DND-41 (cell line): ENCODE data around the gene FUOM.
"Not testable (repeated sequence)": the region's sequence is repeated elsewhere in the genome, so short reads cannot be mapped to it uniquely, and the experiment has no call there.

Experiments
- ATAC-seq: fragments of 200-7000 bp; cut with Tn5 transposase; 3 replicates; pipeline ENCODE4 v1.9.1; 2021; ENCODE audit warnings: low read depth; ENCODE audit not compliant: insufficient read depth
- DNase-seq: peaks from one replicate; pipeline ENCODE4 v3.0.0-alpha.2; 2020
- H2AFZ ChIP-seq: 2 replicates; pipeline ENCODE4 v1.6.0; 2012; ENCODE audit warnings: low read depth, low read length
- H3K27ac ChIP-seq: 2 replicates; pipeline ENCODE4 v1.5.1; 2012; ENCODE audit warnings: low read length, inconsistent platforms
- H3K27me3 ChIP-seq: fragments of 200-600 bp; sonication (generic); 2 replicates; pipeline ENCODE4 v1.6.0; 2012; ENCODE audit warnings: low read length, mild to moderate bottlenecking, inconsistent platforms; ENCODE audit not compliant: insufficient read depth, poor library complexity
- H3K36me3 ChIP-seq: 2 replicates; pipeline ENCODE4 v1.5.1; 2012; ENCODE audit warnings: low read length, inconsistent platforms; ENCODE audit not compliant: insufficient read depth
- H3K4me1 ChIP-seq: 2 replicates; pipeline ENCODE4 v1.5.1; 2012; ENCODE audit warnings: mild to moderate bottlenecking, low read length; ENCODE audit not compliant: insufficient read depth
- H3K4me2 ChIP-seq: 2 replicates; pipeline ENCODE4 v1.6.0; 2012; ENCODE audit warnings: mild to moderate bottlenecking, moderate library complexity, low read length, inconsistent platforms; ENCODE audit not compliant: insufficient read depth
- H3K4me3 ChIP-seq, 2 experiments: fragments of 200-600 bp in 1 of 2; shearing (Covaris generic) in 1 of 2; 2 replicates each; pipeline ENCODE4 v1.5.1; 2012 to 2016; ENCODE audit warnings: inconsistent platforms in 2 of 2, low read length in 2 of 2, mild to moderate bottlenecking in 2 of 2, low read depth in 1 of 2, moderate library complexity in 1 of 2
- H3K79me2 ChIP-seq: 2 replicates; pipeline ENCODE4 v1.6.0; 2012; ENCODE audit warnings: low read length, inconsistent platforms; ENCODE audit not compliant: insufficient read depth
- H3K9ac ChIP-seq: 2 replicates; pipeline ENCODE4 v1.6.0; 2012; ENCODE audit warnings: low read depth, mild to moderate bottlenecking, inconsistent platforms, low read length, moderate library complexity
- H3K9me3 ChIP-seq: 2 replicates; pipeline ENCODE4 v1.5.1; 2012; ENCODE audit warnings: low read length, moderate library complexity, mild to moderate bottlenecking, inconsistent platforms; ENCODE audit not compliant: insufficient read depth, severe bottlenecking
- H4K20me1 ChIP-seq: 2 replicates; pipeline ENCODE4 v1.6.0; 2012; ENCODE audit warnings: low read length; ENCODE audit not compliant: insufficient read depth
- EZH2 ChIP-seq: IDR thresholded peaks from 3 replicates; pipeline ENCODE4 v1.6.1; 2012; ENCODE audit warnings: borderline replicate concordance, low read depth, mild to moderate bottlenecking, moderate library complexity, low read length, inconsistent platforms; ENCODE audit not compliant: severe bottlenecking
- TF ChIP-seq, protein P1 (sequence below): IDR thresholded peaks from 2 replicates; pipeline ENCODE4 v1.5.1; 2012; ENCODE audit warnings: borderline replicate concordance, low read length, moderate library complexity, mild to moderate bottlenecking; ENCODE audit not compliant: poor library complexity, severe bottlenecking; ENCODE audit errors: extremely low read depth

FUOM gene

DNA sequence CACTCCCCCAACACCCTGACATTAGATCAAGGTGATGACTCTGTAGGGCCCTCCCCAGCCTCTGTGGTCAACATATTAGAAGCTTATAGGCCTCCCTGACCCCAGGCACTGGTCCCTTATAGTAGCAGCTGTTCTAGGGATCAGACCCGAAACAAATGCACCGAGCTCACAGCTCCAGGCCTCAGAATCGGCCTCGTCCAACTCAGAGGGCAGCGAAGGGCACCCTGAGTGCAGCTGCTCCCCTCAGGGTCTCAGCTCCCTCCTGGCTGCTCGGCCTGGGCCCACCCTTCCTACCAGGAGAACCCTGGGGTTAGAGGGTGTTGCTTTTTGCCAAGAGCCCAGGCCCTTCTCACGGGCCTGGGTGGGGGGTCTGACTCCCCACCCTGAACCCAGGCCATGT is 10.3 kb upstream of the FUOM start:
- peaks cover 6% of the 10 kb centered on the region for H3K79me2 ChIP-seq
- peaks cover 66% of the 10 kb centered on the region for H3K36me3 ChIP-seq
- no peaks in the 10 kb centered on the region for H3K9me3 ChIP-seq

DNA sequence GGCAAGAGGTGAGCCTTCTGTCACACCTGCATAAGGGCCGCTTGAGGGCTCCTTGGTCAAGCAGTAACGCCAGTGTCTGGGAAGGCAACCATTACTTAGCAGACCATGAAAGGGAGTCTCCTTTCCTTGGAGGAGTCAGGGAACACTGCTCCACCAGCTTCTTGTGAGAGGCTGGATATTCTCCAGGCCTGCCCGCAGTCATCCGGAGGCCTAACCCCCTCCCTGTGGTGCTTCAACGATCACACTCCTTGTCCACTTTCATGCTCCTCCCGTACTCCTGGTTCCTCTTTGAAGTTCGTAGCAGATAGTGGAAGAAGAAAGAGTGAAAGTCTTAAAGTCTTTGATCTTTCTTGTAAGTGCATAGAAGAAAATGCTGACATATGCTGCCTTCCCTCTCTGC is 9.6 kb upstream of the FUOM start:
- ATAC-seq, H3K9me3 ChIP-seq, H3K9ac ChIP-seq, DNase-seq, H3K4me3 ChIP-seq, H3K79me2 ChIP-seq, H3K27ac ChIP-seq, H2AFZ ChIP-seq, H3K27me3 ChIP-seq, H3K4me2 ChIP-seq, H3K4me1 ChIP-seq, H4K20me1 ChIP-seq: not testable (repeated sequence)
- peaks cover 73% of the 10 kb centered on the region for H3K36me3 ChIP-seq

More for the DNA sequence above, 10.3 kb upstream of the FUOM start:
- Histone ChIP-seq H3K27ac (no peak overlapping the region), H4K20me1 (no peaks in the 10 kb centered on the region; the same call in 1 of the 2 replicates), H3K4me1 (peaks cover 10% of the 10 kb centered on the region), H3K4me2 (no peak overlapping the region), H2AFZ (no peak overlapping the region), H3K9ac (no peak overlapping the region), H3K27me3 (no peaks in the 10 kb centered on the region), H3K4me3 (no peak overlapping the region)
- DNase-seq (no peak), ATAC-seq (no peak)
- TF ChIP-seq, protein P1, sequence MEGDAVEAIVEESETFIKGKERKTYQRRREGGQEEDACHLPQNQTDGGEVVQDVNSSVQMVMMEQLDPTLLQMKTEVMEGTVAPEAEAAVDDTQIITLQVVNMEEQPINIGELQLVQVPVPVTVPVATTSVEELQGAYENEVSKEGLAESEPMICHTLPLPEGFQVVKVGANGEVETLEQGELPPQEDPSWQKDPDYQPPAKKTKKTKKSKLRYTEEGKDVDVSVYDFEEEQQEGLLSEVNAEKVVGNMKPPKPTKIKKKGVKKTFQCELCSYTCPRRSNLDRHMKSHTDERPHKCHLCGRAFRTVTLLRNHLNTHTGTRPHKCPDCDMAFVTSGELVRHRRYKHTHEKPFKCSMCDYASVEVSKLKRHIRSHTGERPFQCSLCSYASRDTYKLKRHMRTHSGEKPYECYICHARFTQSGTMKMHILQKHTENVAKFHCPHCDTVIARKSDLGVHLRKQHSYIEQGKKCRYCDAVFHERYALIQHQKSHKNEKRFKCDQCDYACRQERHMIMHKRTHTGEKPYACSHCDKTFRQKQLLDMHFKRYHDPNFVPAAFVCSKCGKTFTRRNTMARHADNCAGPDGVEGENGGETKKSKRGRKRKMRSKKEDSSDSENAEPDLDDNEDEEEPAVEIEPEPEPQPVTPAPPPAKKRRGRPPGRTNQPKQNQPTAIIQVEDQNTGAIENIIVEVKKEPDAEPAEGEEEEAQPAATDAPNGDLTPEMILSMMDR: no peak
- TF ChIP-seq EZH2: no peak

DNA sequence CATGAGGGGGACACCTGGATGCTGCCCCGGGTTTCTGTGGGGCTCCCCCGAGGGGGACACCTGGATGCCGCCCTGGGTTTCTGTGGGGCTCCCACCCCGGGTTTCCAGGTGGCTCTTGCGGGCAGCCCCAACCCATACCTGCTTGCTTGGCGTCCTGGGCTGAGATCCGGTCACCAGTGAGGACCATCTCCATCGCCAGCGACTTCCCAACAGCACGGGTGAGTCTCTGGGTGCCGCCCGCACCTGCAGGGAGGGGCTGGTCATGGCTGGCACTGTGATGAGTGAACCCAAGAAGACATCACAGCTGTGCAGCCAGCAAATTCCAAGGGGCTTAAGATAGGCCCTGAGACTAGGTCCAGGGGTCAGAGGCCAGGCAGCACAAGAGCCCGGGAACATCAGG is 8.9 kb upstream of the FUOM start:
- H3K79me2 ChIP-seq: no peaks in the 10 kb centered on the region
- no peaks in the 10 kb centered on the region; the same call in 1 of the 2 replicates for H4K20me1 ChIP-seq
- TF ChIP-seq EZH2: no peak
- TF ChIP-seq, protein P1: no peak
- peaks cover 79% of the 10 kb centered on the region for H3K36me3 ChIP-seq
- no peaks in the 10 kb centered on the region for H3K27me3 ChIP-seq
- peaks cover under 1% of the 10 kb centered on the region; the same call in 1 of the 2 replicates for H3K4me1 ChIP-seq
- H3K27ac ChIP-seq: no peak overlapping the region
- H3K9ac ChIP-seq: no peak overlapping the region
- ATAC-seq (no peak), DNase-seq (no peak)
- H3K9me3 ChIP-seq: no peaks in the 10 kb centered on the region
- no peak overlapping the region for H2AFZ ChIP-seq
- no peak overlapping the region for H3K4me3 ChIP-seq
- no peak overlapping the region for H3K4me2 ChIP-seq

DNA sequence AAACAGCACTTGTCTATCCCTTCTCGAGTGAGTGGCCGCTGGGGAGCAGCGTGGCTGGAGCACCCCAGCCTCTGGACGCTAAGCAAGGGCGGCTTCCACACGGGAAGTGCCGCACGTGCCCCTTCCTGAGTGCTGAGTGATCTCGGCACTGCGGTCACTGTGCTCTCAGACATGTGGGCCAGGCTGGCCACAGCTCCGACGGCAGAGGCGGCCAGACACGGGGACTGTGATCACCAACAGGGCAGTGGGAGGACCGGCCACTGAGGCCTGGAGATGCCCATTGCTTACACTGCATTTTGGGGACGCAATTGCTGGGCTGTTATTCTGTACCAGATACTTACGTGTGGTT is 8.3 kb upstream of the FUOM start:
- DNase-seq (no peak), ATAC-seq (no peak)
- H3K79me2 ChIP-seq: no peaks in the 10 kb centered on the region
- no peak overlapping the region for H3K27ac ChIP-seq
- H3K27me3 ChIP-seq: no peaks in the 10 kb centered on the region
- TF ChIP-seq, protein P1: no peak
- no peak for TF ChIP-seq EZH2
- no peaks in the 10 kb centered on the region for H3K4me1 ChIP-seq
- no peaks in the 10 kb centered on the region for H3K9me3 ChIP-seq
- no peaks in the 10 kb centered on the region; the same call in 1 of the 2 replicates for H4K20me1 ChIP-seq
- no peak overlapping the region for H3K9ac ChIP-seq
- no peak overlapping the region for H3K4me3 ChIP-seq
- H3K4me2 ChIP-seq: no peak overlapping the region
- H2AFZ ChIP-seq: no peak overlapping the region
- peaks cover 76% of the 10 kb centered on the region for H3K36me3 ChIP-seq
